Measurements from ENCODE around the gene MX2.
A peak's percentile ranks its signal among the peaks of the same experiment; 100 is the strongest.

MX2 gene

GRCh38 chr21:41365377-41366107 lies 3.7 kb downstream of the MX2 start:
- no peak for DNase-seq

GRCh38 chr21:41366522-41367151 lies 4.8 kb downstream of the MX2 start:
- DNase-seq: no peak

GRCh38 chr21:41367301-41367944 lies 5.6 kb downstream of the MX2 start:
- no peak for DNase-seq

GRCh38 chr21:41367945-41368734 lies 6.3 kb downstream of the MX2 start:
- no peak for DNase-seq

GRCh38 chr21:41368735-41369104 lies 6.9 kb downstream of the MX2 start:
- DNase-seq: no peak

DNA sequence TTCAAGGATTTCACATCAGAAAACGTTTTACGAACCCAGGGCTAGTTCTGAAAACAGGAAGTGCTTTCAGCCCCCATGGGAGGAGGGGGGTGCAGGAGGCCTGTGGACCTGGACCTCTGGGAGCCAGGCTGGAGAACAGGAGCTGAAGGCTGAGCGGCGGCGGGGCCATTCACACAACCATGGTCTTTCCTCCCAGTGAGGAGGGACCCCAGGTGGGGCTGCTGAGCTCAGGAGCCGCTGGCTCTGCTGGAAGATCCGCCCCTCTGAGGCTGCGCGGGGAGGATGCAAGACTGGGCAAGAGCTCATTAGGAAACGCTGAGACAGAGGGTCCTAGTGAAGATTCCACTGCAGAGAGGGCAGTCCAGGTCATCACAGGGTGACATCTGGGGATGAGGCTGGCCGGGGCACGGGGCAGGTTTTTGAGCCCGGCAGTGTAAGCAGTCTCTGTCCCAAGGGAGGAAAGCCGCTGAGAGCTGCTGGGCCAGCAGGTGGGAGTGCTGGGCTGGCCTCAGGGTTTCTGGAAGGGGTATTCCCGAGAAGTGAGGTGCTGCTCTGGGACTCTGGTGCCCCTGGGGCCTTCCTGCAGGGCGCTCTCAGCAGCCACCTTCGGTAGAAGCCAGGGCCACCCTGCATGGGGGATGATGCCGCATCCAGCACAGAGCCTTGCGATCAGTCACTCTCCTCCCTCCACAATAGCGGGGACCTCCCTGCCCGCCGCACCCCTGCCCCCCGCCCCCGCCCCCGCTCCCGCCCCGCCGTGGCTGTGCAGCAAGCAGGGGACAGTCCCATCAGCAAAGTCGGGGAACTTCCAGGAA lies 7.5 kb downstream of the MX2 start:
- peak; percentile 64 for DNase-seq

DNA sequence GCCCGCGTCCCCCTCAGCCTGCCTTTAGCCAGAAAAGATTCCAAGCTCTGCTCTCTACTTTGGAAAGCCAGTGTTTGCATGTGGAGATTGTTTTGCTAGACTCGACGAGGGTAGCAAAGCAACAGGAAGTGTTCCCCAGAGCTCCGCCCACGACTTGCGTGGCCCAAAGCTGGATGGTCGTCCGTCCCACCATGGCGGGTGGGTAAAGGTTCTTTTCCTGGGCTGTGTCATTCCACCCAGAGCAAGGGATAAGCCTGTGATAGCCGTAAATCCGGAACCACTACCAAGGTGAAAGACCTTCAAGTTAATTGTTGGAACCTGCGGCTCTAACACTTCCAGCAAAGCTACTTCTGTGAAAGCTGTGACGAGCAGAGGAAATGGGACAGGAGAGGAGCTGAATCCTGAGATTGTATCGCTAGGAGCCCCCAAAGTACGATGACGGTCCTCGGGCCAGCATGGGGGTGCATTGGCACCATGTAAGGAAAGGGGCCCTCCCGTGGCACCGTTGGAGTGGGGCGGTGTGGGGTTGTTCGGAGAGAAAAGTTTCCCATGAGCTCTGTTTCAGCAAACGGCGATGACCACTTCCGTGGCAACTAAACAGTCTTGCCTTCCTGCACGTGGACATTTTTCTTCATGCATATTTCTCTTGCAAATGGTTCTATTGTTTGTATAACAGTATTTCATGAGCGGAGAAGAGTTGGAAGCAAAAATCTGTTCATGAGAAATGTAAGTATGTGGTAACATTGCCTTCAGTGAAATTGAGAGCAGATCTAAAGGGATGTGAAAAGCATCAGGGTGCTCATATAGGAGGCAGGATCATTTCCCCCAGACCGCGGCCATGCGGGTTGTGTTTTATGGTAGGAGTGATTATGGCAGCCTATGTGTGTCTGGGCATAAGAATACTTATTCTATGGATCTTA lies 8.4 kb downstream of the MX2 start:
- DNase-seq: peak in 1 of 2 experiments; percentile 45

- DNase-seq: no peak
These were observed 9.2 kb downstream of the MX2 start for GRCh38 chr21:41370840-41371684.

- DNase-seq: no peak
These were observed 9.8 kb downstream of the MX2 start for GRCh38 chr21:41371685-41372030.

DNA sequence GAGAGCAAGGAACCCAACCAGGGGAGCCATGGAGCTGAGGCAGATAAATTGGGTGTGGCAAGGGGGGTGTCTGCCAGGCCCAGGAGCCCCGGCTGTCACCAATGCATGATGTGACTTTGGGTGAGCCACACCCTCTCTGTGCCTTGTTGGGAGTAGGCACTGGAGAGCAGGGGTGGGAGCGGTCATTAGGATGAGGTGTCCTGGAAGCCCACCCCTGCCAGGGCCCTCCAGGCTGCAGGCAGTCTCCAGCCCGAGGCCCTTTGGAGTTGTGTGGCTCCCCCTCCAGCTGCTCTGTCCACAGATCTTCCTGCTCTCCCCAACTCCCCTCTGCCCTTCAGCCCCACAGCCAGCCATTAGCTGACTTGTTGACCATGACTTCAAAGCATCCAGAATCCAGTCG lies 11.4 kb downstream of the MX2 start:
- no peak for DNase-seq

DNA sequence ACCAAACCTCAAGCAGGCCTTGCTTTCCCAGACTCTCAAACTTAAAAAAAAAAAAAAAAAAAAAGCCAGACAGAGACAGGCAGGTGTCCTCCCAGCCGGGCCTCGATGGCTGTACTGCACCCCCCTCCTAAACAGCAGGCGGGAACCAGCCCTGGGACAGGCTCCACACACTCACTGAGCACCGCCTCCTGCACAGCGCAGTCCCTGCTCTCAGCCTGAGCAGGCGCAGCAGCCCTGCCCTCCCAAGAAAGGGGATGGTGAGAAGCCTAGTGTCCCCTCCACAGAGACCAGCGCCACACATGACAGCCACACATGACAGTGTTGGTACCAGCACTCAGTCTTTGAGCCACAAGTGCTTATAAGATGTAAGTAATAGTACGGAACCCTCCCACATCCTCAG lies 11.9 kb downstream of the MX2 start:
- DNase-seq: no peak

DNA sequence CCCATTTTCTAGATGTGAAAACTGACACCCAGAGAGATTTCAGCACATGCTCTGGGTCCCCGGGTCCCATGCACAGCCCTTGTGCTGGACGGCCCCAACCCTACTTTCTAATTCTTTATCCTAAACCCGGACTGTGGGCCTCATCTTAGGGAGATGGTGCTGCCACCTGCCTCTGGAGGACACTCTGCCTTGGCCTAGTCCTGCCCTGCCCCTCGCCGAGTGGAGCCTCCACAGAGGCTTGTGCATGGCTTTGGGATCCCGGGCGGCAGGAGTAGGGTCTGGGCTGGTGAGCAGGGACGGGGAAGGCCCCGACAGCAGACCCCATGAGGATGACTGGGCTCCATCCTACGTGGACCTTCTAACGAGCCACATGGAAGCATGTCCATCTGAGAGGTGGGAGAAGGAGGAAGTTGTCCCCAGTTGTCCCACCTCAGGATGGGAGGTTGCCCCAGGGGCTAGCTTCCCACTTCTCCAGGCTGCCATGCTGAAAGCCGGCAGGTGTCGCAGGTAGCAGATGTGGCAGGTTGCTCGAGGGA lies 12.4 kb downstream of the MX2 start:
- DNase-seq: no peak

- DNase-seq: peak in 1 of 2 experiments; percentile 55
These were observed 13.2 kb downstream of the MX2 start for GRCh38 chr21:41374867-41375533.

- DNase-seq: no peak
These were observed 14.0 kb downstream of the MX2 start for GRCh38 chr21:41375875-41376274.

DNA sequence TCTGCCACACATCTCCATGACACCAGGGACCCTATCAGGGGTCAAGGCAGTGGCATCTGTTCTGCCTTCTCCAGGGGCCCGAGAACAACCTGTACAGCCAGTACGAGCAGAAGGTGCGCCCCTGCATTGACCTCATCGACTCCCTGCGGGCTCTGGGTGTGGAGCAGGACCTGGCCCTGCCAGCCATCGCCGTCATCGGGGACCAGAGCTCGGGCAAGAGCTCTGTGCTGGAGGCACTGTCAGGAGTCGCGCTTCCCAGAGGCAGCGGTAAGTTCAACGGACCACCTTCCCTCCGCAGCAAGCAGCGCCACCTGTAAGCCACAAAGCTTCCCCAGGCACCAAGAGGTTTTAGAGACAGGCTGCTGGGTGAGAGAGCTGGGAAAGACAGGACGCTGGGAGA lies 15.9 kb downstream of the MX2 start:
- no peak for DNase-seq

DNA sequence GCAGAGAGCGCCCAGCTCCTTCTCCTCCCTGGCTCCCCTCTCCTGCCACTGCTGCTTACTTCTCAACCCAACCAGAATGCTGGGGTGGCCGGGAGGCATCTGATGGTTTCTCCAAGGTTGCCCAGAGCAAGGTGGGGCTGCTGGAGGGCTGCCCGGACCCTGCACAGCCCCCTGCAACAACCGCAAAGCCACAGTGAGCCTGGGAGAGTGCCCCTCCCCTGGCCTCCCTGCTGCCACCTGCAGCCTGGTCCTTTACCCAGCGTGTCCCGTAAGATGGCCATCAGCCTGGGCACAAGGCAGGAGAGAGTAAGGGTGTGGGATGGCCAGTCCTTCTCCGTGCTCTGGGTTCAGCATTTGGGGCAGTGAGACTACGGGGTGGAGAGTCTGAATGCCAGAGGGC lies 17.0 kb downstream of the MX2 start:
- no peak for DNase-seq

DNA sequence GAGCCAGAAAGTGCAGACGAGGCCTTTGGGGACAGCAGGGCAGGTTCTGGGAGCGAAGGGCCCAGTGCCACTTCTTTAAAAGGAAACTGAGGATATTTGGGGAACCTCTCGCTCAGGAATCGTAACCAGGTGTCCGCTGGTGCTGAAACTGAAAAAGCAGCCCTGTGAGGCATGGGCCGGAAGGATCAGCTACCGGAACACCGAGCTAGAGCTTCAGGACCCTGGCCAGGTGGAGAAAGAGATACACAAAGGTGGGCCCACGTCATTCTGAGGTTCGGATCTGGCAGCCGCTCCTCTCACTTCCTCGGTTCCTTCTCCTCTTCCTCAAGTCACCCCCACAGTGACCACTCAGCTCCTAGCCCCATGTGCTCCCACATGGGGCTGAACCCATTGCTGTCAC lies 18.1 kb downstream of the MX2 start:
- DNase-seq: no peak

- DNase-seq: no peak
These were observed 19.9 kb downstream of the MX2 start for GRCh38 chr21:41381731-41382130.

- DNase-seq: no peak
These were observed 25.4 kb downstream of the MX2 start for GRCh38 chr21:41387042-41387819.
